HUES64 (cell line): ENCODE measurements around the gene C2orf42.
"Not testable (repeated sequence)": the region's sequence is repeated elsewhere in the genome, so short reads cannot be mapped to it uniquely, and the experiment has no call there.

ENCODE experiments used
- H3K27ac ChIP-seq: 2 replicates; pipeline ENCODE4 v1.7.0; 2013; ENCODE audit warnings: low read depth, low read length, inconsistent platforms
- H3K27me3 ChIP-seq: 2 replicates; pipeline ENCODE4 v1.6.1; 2013; ENCODE audit warnings: mild to moderate bottlenecking, low read length; ENCODE audit not compliant: insufficient read depth
- H3K36me3 ChIP-seq: 2 replicates; pipeline ENCODE4 v1.6.1; 2013; ENCODE audit warnings: mild to moderate bottlenecking, low read length; ENCODE audit not compliant: insufficient read depth
- H3K4me1 ChIP-seq: 2 replicates; pipeline ENCODE4 v1.6.1; 2013; ENCODE audit warnings: mild to moderate bottlenecking, low read length, moderate library complexity; ENCODE audit not compliant: insufficient read depth
- H3K4me3 ChIP-seq: 2 replicates; pipeline ENCODE4 v1.5.1; 2013; ENCODE audit warnings: mild to moderate bottlenecking, low read length, moderate library complexity
- H3K9ac ChIP-seq: 2 replicates; pipeline ENCODE4 v1.6.1; 2013; ENCODE audit warnings: mild to moderate bottlenecking, low read depth, low read length
- H3K9me3 ChIP-seq: 2 replicates; pipeline ENCODE4 v1.6.1; 2013; ENCODE audit warnings: low read depth, low read length; ENCODE audit not compliant: insufficient read depth
- WGBS: fragments of 150-250, 120-280 bp; methylation state at CpG from one replicate; pipeline ENCODE4 v1.1.7; 2013; ENCODE audit warnings: missing lambda C conversion rate; 5-methylcytosine and 5-hydroxymethylcytosine counted together

Gene C2orf42

GRCh38 chr2:70169654-70170245, 21.1 kb downstream of the C2orf42 start:
- not testable (repeated sequence) for H3K27me3 ChIP-seq, H3K9me3 ChIP-seq, H3K9ac ChIP-seq, H3K27ac ChIP-seq, H3K4me1 ChIP-seq, H3K4me3 ChIP-seq
- 96% methylated on average over 11 of the region's 11 CpGs for WGBS
- peaks cover 39% of the 10 kb centered on the region for H3K36me3 ChIP-seq

- WGBS = 93% methylated on average over 2 of the region's 2 CpGs
- Histone ChIP-seq H3K27me3 (no peaks in the 10 kb centered on the region), H3K9ac (no peak overlapping the region), H3K9me3 (no peaks in the 10 kb centered on the region), H3K4me1 (no peaks in the 10 kb centered on the region), H3K36me3 (peaks cover 30% of the 10 kb centered on the region), H3K4me3 (no peak overlapping the region), H3K27ac (no peak overlapping the region)
These were observed 29.7 kb downstream of the C2orf42 start for GRCh38 chr2:70161069-70161534.

- peaks cover 28% of the 10 kb centered on the region for H3K36me3 ChIP-seq
- H3K9ac ChIP-seq = no peak overlapping the region
These were observed 30.3 kb downstream of the C2orf42 start for GRCh38 chr2:70160545-70160944.

GRCh38 chr2:70149130-70149686, 41.6 kb downstream of the C2orf42 start:
- WGBS = 97% methylated on average over 19 of the region's 19 CpGs
- H3K36me3 ChIP-seq, H3K9me3 ChIP-seq, H3K27me3 ChIP-seq, H3K27ac ChIP-seq, H3K4me1 ChIP-seq, H3K4me3 ChIP-seq, H3K9ac ChIP-seq: not testable (repeated sequence)

More at GRCh38 chr2:70160545-70160944, 30.3 kb downstream of the C2orf42 start:
- Histone ChIP-seq H3K27ac (no peak overlapping the region), H3K9me3 (no peaks in the 10 kb centered on the region), H3K4me3 (no peak overlapping the region), H3K4me1 (no peaks in the 10 kb centered on the region), H3K27me3 (no peaks in the 10 kb centered on the region)
- 95% methylated on average over 6 of the region's 6 CpGs for WGBS

GRCh38 chr2:70148211-70148760, 42.5 kb downstream of the C2orf42 start:
- H3K9ac ChIP-seq, H3K27me3 ChIP-seq, H3K4me3 ChIP-seq, H3K4me1 ChIP-seq, H3K9me3 ChIP-seq, H3K27ac ChIP-seq, H3K36me3 ChIP-seq: not testable (repeated sequence)
- 92% methylated on average over 24 of the region's 25 CpGs for WGBS

- Histone ChIP-seq H3K4me1 (peaks cover 15% of the 10 kb centered on the region), H3K9ac (no peak overlapping the region), H3K9me3 (no peaks in the 10 kb centered on the region), H3K27me3 (no peaks in the 10 kb centered on the region), H3K36me3 (peaks cover 9% of the 10 kb centered on the region), H3K4me3 (no peak overlapping the region), H3K27ac (no peak overlapping the region)
- 87% methylated on average over 9 of the region's 9 CpGs for WGBS
These were observed 44.7 kb downstream of the C2orf42 start for GRCh38 chr2:70145851-70146739.

GRCh38 chr2:70145144-70145490, 45.7 kb downstream of the C2orf42 start:
- H3K36me3 ChIP-seq = peaks cover 5% of the 10 kb centered on the region
- no peaks in the 10 kb centered on the region for H3K27me3 ChIP-seq
- H3K9ac ChIP-seq = no peak overlapping the region
- no peaks in the 10 kb centered on the region for H3K9me3 ChIP-seq
- 96% methylated on average over 3 of the region's 3 CpGs for WGBS
- H3K27ac ChIP-seq = no peak overlapping the region
- H3K4me1 ChIP-seq = peaks cover 22% of the 10 kb centered on the region
- no peak overlapping the region for H3K4me3 ChIP-seq

GRCh38 chr2:70144443-70145143, 46.2 kb downstream of the C2orf42 start:
- Histone ChIP-seq H3K4me1 (peaks cover 22% of the 10 kb centered on the region), H3K36me3 (no peaks in the 10 kb centered on the region), H3K27ac (no peak overlapping the region), H3K4me3 (no peak overlapping the region), H3K9me3 (no peaks in the 10 kb centered on the region), H3K27me3 (no peaks in the 10 kb centered on the region), H3K9ac (no peak overlapping the region)
- 94% methylated on average over 21 of the region's 21 CpGs for WGBS

- peak overlapping the region; percentile 85 for H3K27ac ChIP-seq
- H3K9ac ChIP-seq = peak overlapping the region; percentile 80
- no peaks in the 10 kb centered on the region for H3K36me3 ChIP-seq
- no peaks in the 10 kb centered on the region for H3K9me3 ChIP-seq
- H3K27me3 ChIP-seq = no peaks in the 10 kb centered on the region
- WGBS = 86% methylated on average over 18 of the region's 18 CpGs
- peaks cover 22% of the 10 kb centered on the region for H3K4me1 ChIP-seq
- H3K4me3 ChIP-seq = peak overlapping the region; percentile 51
These were observed 47.3 kb downstream of the C2orf42 start for GRCh38 chr2:70143314-70144150.

GRCh38 chr2:70142590-70143313, 48.1 kb downstream of the C2orf42 start:
- Histone ChIP-seq H3K27me3 (no peaks in the 10 kb centered on the region), H3K9ac (peak overlapping the region; percentile 80), H3K4me1 (peaks cover 22% of the 10 kb centered on the region), H3K27ac (peak overlapping the region; percentile 94), H3K36me3 (no peaks in the 10 kb centered on the region), H3K9me3 (no peaks in the 10 kb centered on the region), H3K4me3 (peak overlapping the region; percentile 51)
- WGBS = under 1% methylated on average over 48 of the region's 50 CpGs
